GM12892 (cell line): ENCODE data around the gene SERPINB4.

Experiments used
- POLR2A ChIP-seq: IDR thresholded peaks from 2 replicates; pipeline ENCODE4 v1.6.1; 2011; ENCODE audit warnings: low read depth, low read length, control low read depth
- POLR2AphosphoS5 ChIP-seq: IDR thresholded peaks from 2 replicates; pipeline ENCODE4 v1.6.1; 2011; ENCODE audit warnings: low read depth, low read length, control low read depth

GRCh38 chr18:63591725-63592124, 52.3 kb downstream of the SERPINB4 start:
- TF ChIP-seq POLR2A (no peak), POLR2AphosphoS5 (no peak)
